Measurements from ENCODE around the gene SDR42E2. TPM values are rescaled to one million over a fixed set of nuclear protein-coding genes. Genes with fewer than 3 reads are reported as not detected.

Gene SDR42E2
- total and polyA plus RNA-seq, 10 of the 15 experiments (the other 5 are each of a cell fraction or from before 2014, with no cell fraction given) = 0.01 to 0.09 (median 0.08) TPM; not detected in 4

GRCh38 chr16:22139008-22139407, 23.3 kb upstream of the SDR42E2 start:
- Histone ChIP-seq H4K20me1 (ENCODE audit: control insufficient read depth, insufficient read depth) (no peaks in the 10 kb centered on the region), H3K27ac (ENCODE audit: control insufficient read depth, insufficient read depth) (no peak overlapping the region), H3K27me3 (replicated peaks in 1 of 2; ENCODE audit: control insufficient read depth in 2 of 2, insufficient read depth in 2 of 2, low read length in 1 of 2) (peaks cover 0 to 3% of the 10 kb centered on the region in 2 experiments; a peak in 2 of 4 replicates), H3K9ac (ENCODE audit: control insufficient read depth, insufficient read depth, low read length) (no peak overlapping the region), H3K9me3 (replicated peaks; ENCODE audit: control insufficient read depth, insufficient read depth, low read length) (no peaks in the 10 kb centered on the region), H3K4me3 (no peak overlapping the region), H2AFZ (ENCODE audit: control insufficient read depth, low read depth, low read length) (no peak overlapping the region), H3K4me1 (ENCODE audit: control insufficient read depth, insufficient read depth, low read length) (no peaks in the 10 kb centered on the region), H3K79me2 (ENCODE audit: control insufficient read depth, insufficient read depth, low read length) (no peaks in the 10 kb centered on the region), H3K4me2 (ENCODE audit: control insufficient read depth, insufficient read depth) (no peak overlapping the region), H3K36me3 (ENCODE audit: control insufficient read depth in 2 of 2, insufficient read depth in 2 of 2, low read length in 1 of 2) (no peaks in the 10 kb centered on the region)
- no TSS peak for BruUV-seq (replicated peaks)
- RAD21 ChIA-PET (ENCODE audit: unreplicated experiment) = no interaction called here
- WGBS (ENCODE audit: insufficient coverage, insufficient replicate concordance, low lambda C conversion rate, missing lambda C conversion rate) = 48% methylated on average over 7 of the region's 7 CpGs
- FAIRE-seq = no peak
- no peak for ATAC-seq
- CTCF ChIA-PET = no interaction called here
- SMC1A ChIA-PET (ENCODE audit: uncharacterized antibody, unreplicated experiment) = no interaction called here
- DNase-seq (ENCODE audit: low read depth, low spot score) = no peak
- intact Hi-C loops (cut with micrococcal nuclease; ENCODE audit: unreplicated experiment) = no loop called here
- POLR2A ChIA-PET = no interaction called here
- in situ Hi-C loops (cut with MboI) = no loop called here
- no peak for TF ChIP-seq PAX5 (IDR thresholded peaks at IDR 0.05; ENCODE audit: borderline replicate concordance, low read depth, low read length)
- TF ChIP-seq, protein P1, sequence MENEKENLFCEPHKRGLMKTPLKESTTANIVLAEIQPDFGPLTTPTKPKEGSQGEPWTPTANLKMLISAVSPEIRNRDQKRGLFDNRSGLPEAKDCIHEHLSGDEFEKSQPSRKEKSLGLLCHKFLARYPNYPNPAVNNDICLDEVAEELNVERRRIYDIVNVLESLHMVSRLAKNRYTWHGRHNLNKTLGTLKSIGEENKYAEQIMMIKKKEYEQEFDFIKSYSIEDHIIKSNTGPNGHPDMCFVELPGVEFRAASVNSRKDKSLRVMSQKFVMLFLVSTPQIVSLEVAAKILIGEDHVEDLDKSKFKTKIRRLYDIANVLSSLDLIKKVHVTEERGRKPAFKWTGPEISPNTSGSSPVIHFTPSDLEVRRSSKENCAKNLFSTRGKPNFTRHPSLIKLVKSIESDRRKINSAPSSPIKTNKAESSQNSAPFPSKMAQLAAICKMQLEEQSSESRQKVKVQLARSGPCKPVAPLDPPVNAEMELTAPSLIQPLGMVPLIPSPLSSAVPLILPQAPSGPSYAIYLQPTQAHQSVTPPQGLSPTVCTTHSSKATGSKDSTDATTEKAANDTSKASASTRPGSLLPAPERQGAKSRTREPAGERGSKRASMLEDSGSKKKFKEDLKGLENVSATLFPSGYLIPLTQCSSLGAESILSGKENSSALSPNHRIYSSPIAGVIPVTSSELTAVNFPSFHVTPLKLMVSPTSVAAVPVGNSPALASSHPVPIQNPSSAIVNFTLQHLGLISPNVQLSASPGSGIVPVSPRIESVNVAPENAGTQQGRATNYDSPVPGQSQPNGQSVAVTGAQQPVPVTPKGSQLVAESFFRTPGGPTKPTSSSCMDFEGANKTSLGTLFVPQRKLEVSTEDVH (IDR thresholded peaks at IDR 0.05; ENCODE audit: low read depth, partially characterized antibody) = no peak
- no peak for TF ChIP-seq IKZF2 (IDR thresholded peaks at IDR 0.05)
- no peak for TF ChIP-seq KLF5 (IDR thresholded peaks at IDR 0.05; ENCODE audit: partially characterized antibody)
- TF ChIP-seq USF1 (IDR thresholded peaks at IDR 0.05; ENCODE audit: borderline replicate concordance, extremely low read length, insufficient read depth, low read depth, low read length) = no peak
- no peak for TF ChIP-seq REST (IDR thresholded peaks at IDR 0.05; ENCODE audit: low read depth, low read length)
- no peak for TF ChIP-seq MEF2A (IDR thresholded peaks at IDR 0.05; ENCODE audit: insufficient read depth, low read depth, low read length)
- TF ChIP-seq, protein P2, sequence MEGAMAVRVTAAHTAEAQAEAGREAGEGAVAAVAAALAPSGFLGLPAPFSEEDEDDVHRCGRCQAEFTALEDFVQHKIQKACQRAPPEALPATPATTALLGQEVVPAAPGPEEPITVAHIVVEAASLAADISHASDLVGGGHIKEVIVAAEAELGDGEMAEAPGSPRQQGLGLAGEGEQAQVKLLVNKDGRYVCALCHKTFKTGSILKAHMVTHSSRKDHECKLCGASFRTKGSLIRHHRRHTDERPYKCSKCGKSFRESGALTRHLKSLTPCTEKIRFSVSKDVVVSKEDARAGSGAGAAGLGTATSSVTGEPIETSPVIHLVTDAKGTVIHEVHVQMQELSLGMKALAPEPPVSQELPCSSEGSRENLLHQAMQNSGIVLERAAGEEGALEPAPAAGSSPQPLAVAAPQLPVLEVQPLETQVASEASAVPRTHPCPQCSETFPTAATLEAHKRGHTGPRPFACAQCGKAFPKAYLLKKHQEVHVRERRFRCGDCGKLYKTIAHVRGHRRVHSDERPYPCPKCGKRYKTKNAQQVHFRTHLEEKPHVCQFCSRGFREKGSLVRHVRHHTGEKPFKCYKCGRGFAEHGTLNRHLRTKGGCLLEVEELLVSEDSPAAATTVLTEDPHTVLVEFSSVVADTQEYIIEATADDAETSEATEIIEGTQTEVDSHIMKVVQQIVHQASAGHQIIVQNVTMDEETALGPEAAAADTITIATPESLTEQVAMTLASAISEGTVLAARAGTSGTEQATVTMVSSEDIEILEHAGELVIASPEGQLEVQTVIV (IDR thresholded peaks at IDR 0.05; ENCODE audit: borderline replicate concordance, partially characterized antibody) = no peak
- no peak for TF ChIP-seq NFYA (IDR thresholded peaks at IDR 0.05; ENCODE audit: borderline replicate concordance, low read depth, low read length)
- no peak for TF ChIP-seq TCF7 (IDR thresholded peaks at IDR 0.05; ENCODE audit: borderline replicate concordance)
- TF ChIP-seq PKNOX1 (IDR thresholded peaks at IDR 0.05) = no peak
- TF ChIP-seq POLR2A (IDR thresholded peaks at IDR 0.05; ENCODE audit: low read depth, low read length) = no peak

Measured in GM12878 (cell line).